Hepatocyte (in vitro differentiated cells): ENCODE data around the gene STEAP3.

Experiments
- EZH2phosphoT487 ChIP-seq: fragments of 200-600 bp; sonication (generic); IDR thresholded peaks from one replicate; pipeline ENCODE4 v1.6.1; 2018; ENCODE audit warnings: antibody characterized with exemption, mild to moderate bottlenecking, low read depth, moderate library complexity; ENCODE audit not compliant: unreplicated experiment, severe bottlenecking
- TF ChIP-seq, protein P1 (sequence below): fragments of 200-600 bp; sonication (generic); IDR thresholded peaks from 2 replicates; pipeline ENCODE4 v1.5.1; 2016; ENCODE audit warnings: antibody characterized with exemption, mild to moderate bottlenecking; ENCODE audit not compliant: poor library complexity

DNA sequence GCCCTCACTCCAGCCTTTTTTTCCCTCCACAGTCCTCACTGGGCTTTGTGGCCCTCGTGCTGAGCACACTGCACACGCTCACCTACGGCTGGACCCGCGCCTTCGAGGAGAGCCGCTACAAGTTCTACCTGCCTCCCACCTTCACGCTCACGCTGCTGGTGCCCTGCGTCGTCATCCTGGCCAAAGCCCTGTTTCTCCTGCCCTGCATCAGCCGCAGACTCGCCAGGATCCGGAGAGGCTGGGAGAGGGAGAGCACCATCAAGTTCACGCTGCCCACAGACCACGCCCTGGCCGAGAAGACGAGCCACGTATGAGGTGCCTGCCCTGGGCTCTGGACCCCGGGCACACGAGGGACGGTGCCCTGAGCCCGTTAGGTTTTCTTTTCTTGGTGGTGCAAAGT, 39.4 kb downstream of the STEAP3 start:
- TF ChIP-seq, protein P1, sequence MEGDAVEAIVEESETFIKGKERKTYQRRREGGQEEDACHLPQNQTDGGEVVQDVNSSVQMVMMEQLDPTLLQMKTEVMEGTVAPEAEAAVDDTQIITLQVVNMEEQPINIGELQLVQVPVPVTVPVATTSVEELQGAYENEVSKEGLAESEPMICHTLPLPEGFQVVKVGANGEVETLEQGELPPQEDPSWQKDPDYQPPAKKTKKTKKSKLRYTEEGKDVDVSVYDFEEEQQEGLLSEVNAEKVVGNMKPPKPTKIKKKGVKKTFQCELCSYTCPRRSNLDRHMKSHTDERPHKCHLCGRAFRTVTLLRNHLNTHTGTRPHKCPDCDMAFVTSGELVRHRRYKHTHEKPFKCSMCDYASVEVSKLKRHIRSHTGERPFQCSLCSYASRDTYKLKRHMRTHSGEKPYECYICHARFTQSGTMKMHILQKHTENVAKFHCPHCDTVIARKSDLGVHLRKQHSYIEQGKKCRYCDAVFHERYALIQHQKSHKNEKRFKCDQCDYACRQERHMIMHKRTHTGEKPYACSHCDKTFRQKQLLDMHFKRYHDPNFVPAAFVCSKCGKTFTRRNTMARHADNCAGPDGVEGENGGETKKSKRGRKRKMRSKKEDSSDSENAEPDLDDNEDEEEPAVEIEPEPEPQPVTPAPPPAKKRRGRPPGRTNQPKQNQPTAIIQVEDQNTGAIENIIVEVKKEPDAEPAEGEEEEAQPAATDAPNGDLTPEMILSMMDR = no peak
- TF ChIP-seq EZH2phosphoT487 = no peak
